ENCODE data around the gene IFT88.

Gene IFT88

DNA sequence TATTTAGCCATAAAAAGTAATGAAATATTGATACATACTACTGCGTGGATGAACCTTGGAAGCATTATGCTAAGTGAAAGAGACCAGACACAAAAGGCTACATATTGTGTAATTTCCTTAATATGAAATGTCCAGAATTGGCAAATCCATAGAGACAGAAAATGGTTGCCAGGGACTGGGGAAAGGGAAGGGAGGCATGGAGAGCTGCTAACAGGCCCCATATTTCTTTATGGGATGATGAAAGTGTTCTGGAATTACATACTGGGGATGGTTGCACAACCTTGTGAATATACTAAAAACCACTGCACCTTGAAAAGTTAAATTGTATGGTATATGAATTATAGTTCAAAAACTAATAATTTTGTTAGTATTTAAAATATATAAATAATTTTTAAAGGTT, 3.6 kb downstream of the IFT88 start:
- Histone ChIP-seq H3K27ac (ENCODE audit: low read depth, low read length) (no peak overlapping the region), H3K9ac (ENCODE audit: low read depth, low read length) (no peak overlapping the region), H3K4me1 (ENCODE audit: insufficient read depth, low read length) (peaks cover 7% of the 10 kb centered on the region; the same call in 1 of the 2 replicates), H3K4me3 (ENCODE audit: low read length) (no peak overlapping the region), H3K27me3 (ENCODE audit: insufficient read depth, low read length) (no peaks in the 10 kb centered on the region), H3K36me3 (ENCODE audit: insufficient read depth, low read length) (peaks cover 5% of the 10 kb centered on the region; the same call in 1 of the 2 replicates), H3K9me3 (ENCODE audit: insufficient read depth, low read depth, low read length) (peaks cover 4% of the 10 kb centered on the region)
- WGBS, result 100% methylated on average over 1 of the region's 1 CpG

DNA sequence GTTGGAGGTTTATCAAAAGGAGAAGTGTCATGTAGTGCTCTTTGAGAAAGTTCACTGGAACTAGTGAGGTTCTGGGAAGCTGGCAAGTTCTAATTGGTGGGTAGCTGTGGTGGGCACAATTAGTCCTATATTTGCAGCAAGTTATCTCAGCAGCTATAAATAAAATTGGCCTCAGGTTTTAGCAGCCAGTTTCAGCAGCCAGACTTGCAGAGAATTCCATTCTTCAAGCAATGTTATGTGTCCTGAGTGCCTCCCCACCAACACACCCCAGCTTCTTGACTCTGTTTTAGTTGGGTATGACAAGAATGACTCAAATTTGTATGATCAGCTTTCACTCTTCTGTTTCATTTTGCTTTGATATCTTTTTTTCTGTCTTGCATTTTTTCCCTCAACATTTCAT, 4.7 kb downstream of the IFT88 start:
- H3K36me3 ChIP-seq (ENCODE audit: insufficient read depth, low read length), result peaks cover 5% of the 10 kb centered on the region; the same call in 1 of the 2 replicates
- H3K9me3 ChIP-seq (ENCODE audit: insufficient read depth, low read depth, low read length), result no peaks in the 10 kb centered on the region
- no peak overlapping the region for H3K9ac ChIP-seq (ENCODE audit: low read depth, low read length)
- peaks cover 7% of the 10 kb centered on the region; the same call in 1 of the 2 replicates for H3K4me1 ChIP-seq (ENCODE audit: insufficient read depth, low read length)
- H3K27me3 ChIP-seq (ENCODE audit: insufficient read depth, low read length), result no peaks in the 10 kb centered on the region
- no peak overlapping the region for H3K27ac ChIP-seq (ENCODE audit: low read depth, low read length)
- no peak overlapping the region for H3K4me3 ChIP-seq (ENCODE audit: low read length)

DNA sequence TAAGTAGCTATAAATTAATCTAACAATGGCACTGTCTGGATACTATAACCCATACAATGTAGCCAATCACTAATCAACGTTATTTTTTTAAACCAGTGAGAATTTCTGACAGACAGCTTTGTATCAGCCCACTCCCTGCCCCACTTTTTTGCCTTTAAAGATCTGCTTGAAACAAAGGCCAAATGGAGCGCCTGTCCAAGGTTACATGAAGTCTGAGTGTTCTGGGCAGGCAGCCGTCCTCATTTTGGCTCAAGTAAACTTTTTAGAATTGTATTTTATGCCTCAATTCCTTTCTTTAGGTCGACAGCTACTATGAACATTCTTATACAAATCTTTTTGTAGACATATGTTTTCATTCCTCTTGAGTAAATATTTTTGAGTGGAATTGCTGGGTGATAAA, 6.2 kb downstream of the IFT88 start:
- Histone ChIP-seq H3K4me1 (ENCODE audit: insufficient read depth, low read length) (peaks cover under 1% of the 10 kb centered on the region; the same call in 1 of the 2 replicates), H3K4me3 (ENCODE audit: low read length) (no peak overlapping the region), H3K27me3 (ENCODE audit: insufficient read depth, low read length) (no peaks in the 10 kb centered on the region), H3K9me3 (ENCODE audit: insufficient read depth, low read depth, low read length) (no peaks in the 10 kb centered on the region), H3K9ac (ENCODE audit: low read depth, low read length) (no peak overlapping the region), H3K36me3 (ENCODE audit: insufficient read depth, low read length) (peaks cover 5% of the 10 kb centered on the region; the same call in 1 of the 2 replicates), H3K27ac (ENCODE audit: low read depth, low read length) (no peak overlapping the region)
- 97% methylated on average over 3 of the region's 4 CpGs for WGBS

DNA sequence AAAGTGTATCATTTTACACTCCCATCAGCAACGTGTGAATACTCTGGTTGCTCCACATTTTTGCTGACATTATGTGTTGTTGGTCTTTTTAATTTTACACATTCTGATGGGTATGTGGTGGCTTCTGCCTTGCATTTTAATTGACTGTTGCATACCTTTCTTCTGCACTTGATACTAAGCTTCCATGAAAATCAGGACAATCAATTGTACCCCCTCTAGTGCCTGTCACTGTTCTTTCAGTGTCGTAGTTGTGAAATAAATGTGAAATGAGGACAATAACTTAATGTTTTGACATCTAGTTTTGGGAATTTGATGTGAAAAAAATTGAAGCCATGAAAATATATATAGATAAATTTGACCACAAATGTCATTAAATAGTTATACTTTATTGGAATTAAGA, 6.7 kb downstream of the IFT88 start:
- H3K27me3 ChIP-seq (ENCODE audit: insufficient read depth, low read length), result no peaks in the 10 kb centered on the region
- WGBS, result 100% methylated on average over 1 of the region's 2 CpGs

DNA sequence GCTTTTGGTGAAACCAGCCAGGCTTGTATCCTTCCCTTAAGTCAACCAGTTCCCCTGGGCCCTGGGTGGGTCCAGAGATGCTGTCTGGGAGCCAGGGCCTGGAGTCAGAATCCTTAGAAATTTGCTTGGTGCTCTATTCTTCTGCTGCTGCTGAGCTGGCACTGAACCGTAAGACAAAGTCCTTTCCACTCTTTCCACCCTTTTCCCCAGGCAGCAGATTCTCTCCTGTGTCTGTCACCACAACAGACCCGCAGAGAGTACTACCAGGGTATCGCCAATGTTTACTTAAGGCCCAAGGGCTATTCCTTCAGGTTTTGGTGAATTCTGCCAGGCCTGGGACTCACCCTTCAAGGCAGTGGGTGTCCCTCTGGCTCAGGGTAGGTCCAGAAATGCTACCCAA, 12.2 kb downstream of the IFT88 start:
- Histone ChIP-seq H3K36me3 (ENCODE audit: insufficient read depth, low read length) (peaks cover 19% of the 10 kb centered on the region; the same call in 1 of the 2 replicates), H3K9me3 (ENCODE audit: insufficient read depth, low read depth, low read length) (peaks cover 4% of the 10 kb centered on the region; the same call in 1 of the 2 replicates), H3K4me3 (ENCODE audit: low read length) (no peak overlapping the region), H3K27ac (ENCODE audit: low read depth, low read length) (no peak overlapping the region), H3K27me3 (ENCODE audit: insufficient read depth, low read length) (no peaks in the 10 kb centered on the region), H3K9ac (ENCODE audit: low read depth, low read length) (no peak overlapping the region), H3K4me1 (ENCODE audit: insufficient read depth, low read length) (no peaks in the 10 kb centered on the region)
- WGBS, result 93% methylated on average over 3 of the region's 3 CpGs

More for the DNA sequence above, 6.7 kb downstream of the IFT88 start:
- Histone ChIP-seq H3K4me3 (ENCODE audit: low read length) (no peak overlapping the region), H3K9ac (ENCODE audit: low read depth, low read length) (no peak overlapping the region), H3K36me3 (ENCODE audit: insufficient read depth, low read length) (peaks cover 5% of the 10 kb centered on the region; the same call in 1 of the 2 replicates), H3K9me3 (ENCODE audit: insufficient read depth, low read depth, low read length) (no peaks in the 10 kb centered on the region), H3K27ac (ENCODE audit: low read depth, low read length) (no peak overlapping the region), H3K4me1 (ENCODE audit: insufficient read depth, low read length) (no peaks in the 10 kb centered on the region)

DNA sequence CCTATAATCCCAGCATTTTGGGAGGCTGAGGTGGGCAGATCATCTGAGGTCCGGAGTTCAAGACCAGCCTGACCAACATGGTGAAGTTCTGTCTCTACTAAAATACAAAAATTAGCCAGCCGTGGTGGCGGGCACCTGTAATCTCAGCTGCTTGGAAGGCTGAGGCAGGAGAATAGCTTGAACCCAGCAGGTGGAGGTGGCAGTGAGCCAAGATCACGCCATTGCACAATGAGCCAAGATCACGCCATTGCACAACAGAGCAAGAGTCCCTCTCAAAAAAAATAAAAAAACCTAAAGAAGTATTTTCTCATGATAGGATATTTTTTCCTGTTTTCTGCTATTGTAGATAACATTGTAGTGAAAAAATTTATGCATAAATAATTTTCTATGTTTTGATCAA, 13.3 kb downstream of the IFT88 start:
- no peak overlapping the region for H3K9ac ChIP-seq (ENCODE audit: low read depth, low read length)
- H3K36me3 ChIP-seq (ENCODE audit: insufficient read depth, low read length), result peaks cover 22% of the 10 kb centered on the region; the same call in 1 of the 2 replicates
- H3K4me1 ChIP-seq (ENCODE audit: insufficient read depth, low read length), result no peaks in the 10 kb centered on the region
- 98% methylated on average over 4 of the region's 5 CpGs for WGBS
- no peaks in the 10 kb centered on the region for H3K27me3 ChIP-seq (ENCODE audit: insufficient read depth, low read length)
- H3K4me3 ChIP-seq (ENCODE audit: low read length), result no peak overlapping the region
- H3K9me3 ChIP-seq (ENCODE audit: insufficient read depth, low read depth, low read length), result peaks cover 4% of the 10 kb centered on the region; the same call in 1 of the 2 replicates
- no peak overlapping the region for H3K27ac ChIP-seq (ENCODE audit: low read depth, low read length)

DNA sequence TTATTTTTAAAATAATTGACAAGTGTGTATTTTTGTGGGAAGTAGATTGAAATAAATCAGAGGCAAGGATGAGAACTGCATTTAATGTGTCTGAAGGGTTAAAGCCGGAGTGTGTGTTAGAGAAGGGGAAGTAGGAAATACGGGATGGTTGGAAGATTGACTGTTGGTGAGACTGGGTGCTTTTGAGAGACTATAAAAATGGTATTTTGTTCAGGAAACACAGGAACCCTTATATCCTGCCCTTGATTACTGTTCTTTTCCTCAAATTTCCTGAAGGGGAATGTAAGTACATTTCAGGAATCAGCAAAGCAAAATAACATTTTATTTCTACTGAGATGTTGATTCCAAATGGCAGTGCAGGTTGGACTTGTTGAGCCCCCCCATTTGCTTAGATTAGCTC, 15.1 kb downstream of the IFT88 start:
- peaks cover 20% of the 10 kb centered on the region; the same call in 1 of the 2 replicates for H3K36me3 ChIP-seq (ENCODE audit: insufficient read depth, low read length)
- H3K4me1 ChIP-seq (ENCODE audit: insufficient read depth, low read length), result no peaks in the 10 kb centered on the region
- no peak overlapping the region for H3K27ac ChIP-seq (ENCODE audit: low read depth, low read length)
- no peaks in the 10 kb centered on the region for H3K27me3 ChIP-seq (ENCODE audit: insufficient read depth, low read length)
- peaks cover 4% of the 10 kb centered on the region; the same call in 1 of the 2 replicates for H3K9me3 ChIP-seq (ENCODE audit: insufficient read depth, low read depth, low read length)
- H3K4me3 ChIP-seq (ENCODE audit: low read length), result no peak overlapping the region
- WGBS, result 92% methylated on average over 2 of the region's 2 CpGs
- H3K9ac ChIP-seq (ENCODE audit: low read depth, low read length), result no peak overlapping the region

DNA sequence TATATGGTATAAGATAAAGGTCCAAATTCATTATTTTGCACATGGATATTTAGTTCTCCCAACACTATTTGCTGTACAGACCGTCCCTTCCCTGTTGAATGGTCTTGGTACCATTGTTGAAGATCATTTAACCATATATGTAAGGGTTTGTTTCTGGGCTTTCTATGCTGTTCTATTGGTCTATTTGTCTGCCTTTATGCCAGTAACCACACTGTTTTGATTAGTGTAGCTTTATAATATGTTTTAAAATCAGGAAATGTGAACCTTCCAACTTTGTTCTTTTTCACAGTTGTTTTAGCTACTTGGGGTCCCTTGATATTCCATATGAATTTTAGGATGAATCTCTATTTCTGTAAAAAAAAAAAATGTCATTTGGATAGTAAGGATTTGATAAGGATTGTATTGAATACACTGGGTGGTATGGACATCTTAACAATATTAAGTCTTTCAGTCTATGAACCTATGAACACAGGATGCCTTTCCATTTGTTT, 16.9 kb downstream of the IFT88 start:
- H3K27ac ChIP-seq (ENCODE audit: low read depth, low read length), result no peak overlapping the region
- peaks cover 20% of the 10 kb centered on the region; the same call in 1 of the 2 replicates for H3K36me3 ChIP-seq (ENCODE audit: insufficient read depth, low read length)
- H3K9me3 ChIP-seq (ENCODE audit: insufficient read depth, low read depth, low read length), result peaks cover 4% of the 10 kb centered on the region; the same call in 1 of the 2 replicates

DNA sequence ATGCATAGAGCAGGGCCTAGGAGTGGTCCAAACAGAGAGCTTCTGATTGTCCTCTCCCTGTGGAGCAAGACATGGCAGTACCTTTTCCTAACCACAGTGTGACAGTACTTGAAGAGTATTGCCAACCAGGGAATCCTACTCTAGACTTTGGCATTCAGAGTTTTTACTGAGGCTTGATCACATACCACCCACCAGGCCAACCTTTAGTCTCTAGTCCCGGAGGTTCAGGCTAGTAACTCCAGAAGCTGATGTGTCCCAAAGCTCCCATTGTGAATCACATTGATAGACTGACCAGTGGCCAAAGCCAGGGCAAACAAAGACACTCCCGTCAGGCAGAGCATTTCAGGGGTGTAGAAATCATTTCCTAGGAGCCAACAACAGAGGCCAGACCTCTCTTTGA, 18.4 kb downstream of the IFT88 start:
- no peak overlapping the region for H3K4me3 ChIP-seq (ENCODE audit: low read length)
- no peak overlapping the region for H3K9ac ChIP-seq (ENCODE audit: low read depth, low read length)
- WGBS, result 94% methylated on average over 2 of the region's 2 CpGs
- H3K27ac ChIP-seq (ENCODE audit: low read depth, low read length), result no peak overlapping the region
- H3K27me3 ChIP-seq (ENCODE audit: insufficient read depth, low read length), result no peaks in the 10 kb centered on the region
- peaks cover 20% of the 10 kb centered on the region; the same call in 1 of the 2 replicates for H3K36me3 ChIP-seq (ENCODE audit: insufficient read depth, low read length)
- H3K4me1 ChIP-seq (ENCODE audit: insufficient read depth, low read length), result no peaks in the 10 kb centered on the region
- H3K9me3 ChIP-seq (ENCODE audit: insufficient read depth, low read depth, low read length), result peaks cover 4% of the 10 kb centered on the region; the same call in 1 of the 2 replicates

More for the DNA sequence above, 16.9 kb downstream of the IFT88 start:
- Histone ChIP-seq H3K4me1 (ENCODE audit: insufficient read depth, low read length) (no peaks in the 10 kb centered on the region), H3K9ac (ENCODE audit: low read depth, low read length) (no peak overlapping the region), H3K4me3 (ENCODE audit: low read length) (no peak overlapping the region), H3K27me3 (ENCODE audit: insufficient read depth, low read length) (no peaks in the 10 kb centered on the region)
- no CpG with 5 or more reads among the region's 1 CpG for WGBS

DNA sequence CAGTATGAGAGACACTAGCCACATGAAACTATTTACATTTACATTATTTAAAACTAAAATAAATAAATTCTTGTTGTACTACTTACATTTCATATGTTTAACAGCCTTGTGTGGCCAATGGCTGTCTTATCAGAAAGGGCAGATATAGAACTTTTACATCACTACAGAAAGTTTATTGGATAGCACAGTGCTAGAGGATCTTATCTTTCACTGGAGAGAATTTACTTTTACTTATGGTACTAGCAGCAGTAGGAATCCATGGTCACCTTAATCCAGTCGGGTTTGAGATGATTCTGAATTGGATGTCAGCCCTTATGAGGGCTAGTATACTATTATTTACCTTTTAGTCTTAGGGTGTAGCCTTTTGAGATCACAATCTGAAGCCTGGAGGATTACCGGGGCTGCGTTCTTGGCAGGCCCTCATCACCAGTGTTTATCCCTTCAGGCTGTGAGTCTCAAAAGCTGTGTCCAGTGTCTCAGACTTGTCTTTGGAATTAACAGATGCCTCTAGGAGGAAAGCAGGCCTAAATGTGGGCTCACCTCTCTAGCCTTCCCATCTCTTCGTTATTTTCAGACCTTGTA, 21.7 kb downstream of the IFT88 start:
- Histone ChIP-seq H3K4me3 (ENCODE audit: low read length) (no peak overlapping the region), H3K27me3 (ENCODE audit: insufficient read depth, low read length) (no peaks in the 10 kb centered on the region), H3K9ac (ENCODE audit: low read depth, low read length) (no peak overlapping the region), H3K36me3 (ENCODE audit: insufficient read depth, low read length) (peaks cover 12% of the 10 kb centered on the region; the same call in 1 of the 2 replicates), H3K27ac (ENCODE audit: low read depth, low read length) (no peak overlapping the region), H3K9me3 (ENCODE audit: insufficient read depth, low read depth, low read length) (no peaks in the 10 kb centered on the region; the same call in 1 of the 2 replicates), H3K4me1 (ENCODE audit: insufficient read depth, low read length) (no peaks in the 10 kb centered on the region)
- WGBS, result 90% methylated on average over 4 of the region's 4 CpGs

DNA sequence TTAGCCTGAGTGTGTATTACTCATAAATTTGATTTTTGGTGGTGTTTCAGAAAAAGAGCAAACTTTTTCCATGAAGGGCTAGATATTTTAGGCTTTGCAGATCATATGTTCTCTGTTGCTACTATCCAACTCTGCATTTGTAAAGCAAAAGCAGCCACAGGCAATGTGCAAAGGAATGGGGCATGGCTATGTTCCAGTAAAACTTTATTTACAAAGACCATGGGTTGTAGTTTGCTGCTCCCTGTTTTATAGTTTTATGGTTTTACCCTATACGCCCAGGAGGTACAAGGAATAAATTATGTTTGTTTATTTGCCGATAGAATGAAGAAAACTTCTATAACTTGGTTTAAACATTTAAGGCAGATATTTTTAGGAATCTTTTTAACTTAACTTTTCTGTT, 23.6 kb downstream of the IFT88 start:
- Histone ChIP-seq H3K9me3 (ENCODE audit: insufficient read depth, low read depth, low read length) (no peaks in the 10 kb centered on the region), H3K4me1 (ENCODE audit: insufficient read depth, low read length) (no peaks in the 10 kb centered on the region), H3K36me3 (ENCODE audit: insufficient read depth, low read length) (no peaks in the 10 kb centered on the region), H3K27ac (ENCODE audit: low read depth, low read length) (no peak overlapping the region), H3K27me3 (ENCODE audit: insufficient read depth, low read length) (no peaks in the 10 kb centered on the region), H3K9ac (ENCODE audit: low read depth, low read length) (no peak overlapping the region), H3K4me3 (ENCODE audit: low read length) (no peak overlapping the region)
- WGBS, result 100% methylated on average over 2 of the region's 2 CpGs
